Mammary epithelial cell (primary cell): ENCODE measurements around the gene MICU2.

Experiments
- CTCF ChIP-seq, 2 donors: IDR thresholded peaks in 1 of 2; conservative IDR thresholded peaks in 1 of 2; 2 replicates each; pipeline ENCODE4 v1.5.1; 2011 to 2012; ENCODE audit warnings: inconsistent platforms in 2 of 2, low read length in 2 of 2, mild to moderate bottlenecking in 2 of 2, control low read depth in 1 of 2, low read depth in 1 of 2; ENCODE audit not compliant: insufficient read depth in 1 of 2; ENCODE audit errors: extremely low read depth in 1 of 2
- EZH2 ChIP-seq: IDR thresholded peaks from 2 replicates; pipeline ENCODE4 v1.6.1; 2012; ENCODE audit warnings: low read length, inconsistent platforms, borderline replicate concordance

- no peak for TF ChIP-seq CTCF (conservative IDR thresholded peaks at IDR 0.05 in 1 of 2, IDR thresholded peaks at IDR 0.05 in 1 of 2; ENCODE audit: extremely low read depth in 1 of 2, insufficient read depth in 1 of 2, low read depth in 1 of 2, low read length in 2 of 2)
- no peak for TF ChIP-seq EZH2
These were observed 153.0 kb downstream of the MICU2 start for GRCh38 chr13:21450936-21451335.
